ENCODE measurements around the gene PUSL1. TPM values are rescaled to one million over a fixed set of nuclear protein-coding genes. Genes with fewer than 3 reads are reported as not detected.
A peak's percentile ranks its signal among the peaks of the same experiment; 100 is the strongest.

Gene PUSL1
- total and polyA plus RNA-seq, 2 of the 13 experiments (the other 11 are each of a cell fraction or from before 2014, with no cell fraction given) = 8.3 to 22.2 TPM

- TF ChIP-seq E2F1 (CRISPR knock-in tag; IDR thresholded peaks at IDR 0.05) (peak; percentile 33; the same call in 1 of the 2 replicates), SIN3B (IDR thresholded peaks at IDR 0.05; ENCODE audit: low read length) (no peak), HMGXB4 (CRISPR knock-in tag; IDR thresholded peaks at IDR 0.05; ENCODE audit: borderline replicate concordance in 1 of 2, low read depth in 1 of 2) (peak; percentile 66 to 73; a peak in 3 of 4 replicates), ZNF382 (CRISPR knock-in tag; IDR thresholded peaks at IDR 0.05; ENCODE audit: borderline replicate concordance) (no peak), ZNF430 (CRISPR knock-in tag; IDR thresholded peaks at IDR 0.05) (no peak), ZNF124 (CRISPR knock-in tag; IDR thresholded peaks at IDR 0.05) (no peak), KDM5B (CRISPR knock-in tag; IDR thresholded peaks at IDR 0.05; ENCODE audit: borderline replicate concordance) (peak; percentile 54; the same call in 1 of the 2 replicates), NR3C1 (CRISPR knock-in tag; IDR thresholded peaks at IDR 0.05) (no peak), ATF2 (CRISPR knock-in tag; IDR thresholded peaks at IDR 0.05) (no peak), TOPORS (CRISPR knock-in tag; IDR thresholded peaks at IDR 0.05) (peak; percentile 79), SMAD1 (CRISPR knock-in tag; IDR thresholded peaks at IDR 0.05; ENCODE audit: borderline replicate concordance, low read depth) (peak; percentile 53; the same call in 1 of the 2 replicates), CENPX (CRISPR knock-in tag; IDR thresholded peaks at IDR 0.05) (no peak), KLF11 (CRISPR knock-in tag; IDR thresholded peaks at IDR 0.05) (no peak), ARID5B (CRISPR knock-in tag; IDR thresholded peaks at IDR 0.05) (0 out of 2 replicates have a peak, but pooled peaks have one; percentile 17), CSRNP2 (CRISPR knock-in tag; conservative IDR thresholded peaks at IDR 0.05; ENCODE audit: low read depth) (0 out of 2 replicates have a peak, but pooled peaks have one; percentile 55), ZBTB25 (CRISPR knock-in tag; IDR thresholded peaks at IDR 0.05) (peak; percentile 95), ZMAT3 (CRISPR knock-in tag; conservative IDR thresholded peaks at IDR 0.05) (no peak)
Observed at GRCh38 chr1:1273512-1274298, 34.7 kb upstream of the PUSL1 start, which contains the start of gene UBE2J2 (continued).

Data from HepG2 (cell line).